Measurements from ENCODE around the gene ZC3H12A. TPM values are rescaled to one million over a fixed set of nuclear protein-coding genes. Genes with fewer than 3 reads are reported as not detected.

The ZC3H12A gene
- total and polyA plus RNA-seq, 2 donors (not counting 1 experiment from before 2014, with no cell fraction given), result 73.0 to 170 TPM

DNA sequence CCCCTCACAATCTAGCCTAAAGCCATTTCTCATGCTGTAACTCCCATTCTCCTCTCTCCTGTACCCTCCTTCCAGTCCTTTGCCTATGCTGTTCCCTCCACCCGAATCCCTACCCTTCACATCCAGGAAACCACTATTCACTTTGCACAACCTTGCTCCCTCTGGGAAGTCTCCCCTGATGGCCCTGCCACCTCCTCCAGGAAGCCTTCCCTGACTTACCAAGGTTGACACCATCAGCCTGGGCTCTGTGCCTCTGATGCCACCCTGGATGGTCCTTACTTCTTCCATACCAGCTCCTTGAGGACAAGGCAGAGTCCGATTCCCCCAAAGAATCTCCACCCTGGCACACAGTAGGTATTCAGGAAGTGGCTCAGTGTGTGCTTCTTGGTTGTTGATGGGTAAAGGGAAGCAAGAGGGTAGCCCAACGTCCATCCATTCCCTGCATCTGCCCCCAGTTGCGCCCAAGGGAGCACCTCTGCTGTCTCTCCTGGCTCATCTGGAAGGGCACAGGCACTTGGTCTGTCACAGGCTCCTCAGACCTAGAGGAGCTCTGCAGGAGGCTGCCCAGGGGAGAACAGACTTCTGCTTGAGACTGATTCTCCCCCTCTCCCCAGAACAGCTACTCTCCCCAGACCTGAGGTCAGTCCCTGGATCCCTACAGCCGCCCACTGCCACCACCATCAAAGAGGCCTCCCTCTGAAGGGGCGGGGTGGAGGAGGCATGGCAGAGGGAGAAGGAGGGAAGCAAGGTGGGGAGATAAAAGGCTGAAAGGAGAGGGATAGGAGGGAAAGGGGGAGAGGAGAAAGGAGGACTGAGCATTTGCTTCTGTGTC lies 36.1 kb upstream of the ZC3H12A start:
- POLR2A ChIA-PET, result no interaction called here

DNA sequence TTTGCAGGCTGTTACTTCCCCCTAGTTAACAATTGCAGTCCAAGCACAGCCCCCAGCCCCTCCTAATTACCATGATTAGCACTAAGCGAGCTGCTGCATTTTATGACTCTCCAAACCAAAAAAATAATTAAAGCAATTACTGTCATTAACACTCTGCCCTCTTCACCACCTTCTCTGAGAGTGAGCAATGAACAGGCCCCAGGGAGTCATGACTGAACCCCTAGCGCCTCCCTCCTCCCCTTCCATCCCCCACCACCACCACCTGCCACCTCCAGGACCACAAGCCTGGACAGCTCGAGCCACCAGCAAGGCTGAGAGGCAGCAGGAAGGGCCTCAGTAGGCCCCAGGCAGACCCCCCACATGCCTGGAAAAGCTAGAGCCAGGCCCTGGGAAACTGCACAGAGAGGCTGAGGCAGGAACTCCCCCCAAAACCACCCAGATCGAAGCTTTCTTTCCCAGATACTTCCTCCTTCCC lies 35.5 kb upstream of the ZC3H12A start:
- Histone ChIP-seq H3K79me2 (ENCODE audit: control insufficient read depth, insufficient read depth, low read length) (no peaks in the 10 kb centered on the region), H3K4me2 (replicated peaks; ENCODE audit: low read depth, low read length, poor library complexity, severe bottlenecking) (no peak overlapping the region), H3K4me3 (ENCODE audit: control extremely low read depth in 1 of 5, extremely low read depth in 1 of 5, insufficient read depth in 1 of 5, low read depth in 2 of 5, low read length in 4 of 5) (no peak overlapping the region), H3K36me3 (replicated peaks in 1 of 2; ENCODE audit: control extremely low read depth in 1 of 2, control insufficient read depth in 1 of 2, extremely low read depth in 1 of 2, insufficient read depth in 2 of 2, low read length in 1 of 2) (no peaks in the 10 kb centered on the region), H3K27ac (ENCODE audit: low read length in 2 of 2) (no peak overlapping the region), H4K20me1 (ENCODE audit: control insufficient read depth, insufficient read depth, low read length, poor library complexity, severe bottlenecking) (no peaks in the 10 kb centered on the region), H3K9me3 (ENCODE audit: control extremely low read depth in 1 of 3, control insufficient read depth in 2 of 3, insufficient read depth in 1 of 3, low read length in 2 of 3) (no peaks in the 10 kb centered on the region), H3K4me1 (ENCODE audit: control insufficient read depth in 2 of 2, insufficient read depth in 2 of 2, low read length in 2 of 2) (no peaks in the 10 kb centered on the region), H2AFZ (ENCODE audit: insufficient read depth, low read depth, low read length, poor library complexity, severe bottlenecking) (no peak overlapping the region), H3K9ac (ENCODE audit: low read length) (no peak overlapping the region), H3K27me3 (replicated peaks in 1 of 4; ENCODE audit: control extremely low read depth in 1 of 4, control insufficient read depth in 3 of 4, insufficient read depth in 4 of 4, low read length in 3 of 4) (peaks cover 0 to 3% (median 0%) of the 10 kb centered on the region in 4 experiments)
- Mint-ChIP-seq H3K9me3 (ENCODE audit: insufficient read depth) (no peaks in the 10 kb centered on the region), H3K4me3 (no peak overlapping the region), H3K4me1 (no peaks in the 10 kb centered on the region), H3K27me3 (peaks cover 33% of the 10 kb centered on the region), H3K27ac (no peak overlapping the region)
- CTCF ChIA-PET, result no interaction called here
- ATAC-seq (ENCODE audit: low read depth) (no peak), DNase-seq (no peak)
- intact Hi-C loops (cut with micrococcal nuclease), result loop anchor here (10.0 kb wide), 1 partner anchor 574 kb away; no protein-coding TSS in a partner anchor
- POLR2A ChIA-PET, result no interaction called here
- 54% methylated on average over 4 of the region's 4 CpGs for WGBS (ENCODE audit: insufficient coverage)
- TF ChIP-seq EZH2 (IDR thresholded peaks at IDR 0.05; ENCODE audit: borderline replicate concordance, insufficient read depth, low read depth, low read length, poor library complexity, severe bottlenecking), result no peak
- TF ChIP-seq, protein P1, sequence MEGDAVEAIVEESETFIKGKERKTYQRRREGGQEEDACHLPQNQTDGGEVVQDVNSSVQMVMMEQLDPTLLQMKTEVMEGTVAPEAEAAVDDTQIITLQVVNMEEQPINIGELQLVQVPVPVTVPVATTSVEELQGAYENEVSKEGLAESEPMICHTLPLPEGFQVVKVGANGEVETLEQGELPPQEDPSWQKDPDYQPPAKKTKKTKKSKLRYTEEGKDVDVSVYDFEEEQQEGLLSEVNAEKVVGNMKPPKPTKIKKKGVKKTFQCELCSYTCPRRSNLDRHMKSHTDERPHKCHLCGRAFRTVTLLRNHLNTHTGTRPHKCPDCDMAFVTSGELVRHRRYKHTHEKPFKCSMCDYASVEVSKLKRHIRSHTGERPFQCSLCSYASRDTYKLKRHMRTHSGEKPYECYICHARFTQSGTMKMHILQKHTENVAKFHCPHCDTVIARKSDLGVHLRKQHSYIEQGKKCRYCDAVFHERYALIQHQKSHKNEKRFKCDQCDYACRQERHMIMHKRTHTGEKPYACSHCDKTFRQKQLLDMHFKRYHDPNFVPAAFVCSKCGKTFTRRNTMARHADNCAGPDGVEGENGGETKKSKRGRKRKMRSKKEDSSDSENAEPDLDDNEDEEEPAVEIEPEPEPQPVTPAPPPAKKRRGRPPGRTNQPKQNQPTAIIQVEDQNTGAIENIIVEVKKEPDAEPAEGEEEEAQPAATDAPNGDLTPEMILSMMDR (IDR thresholded peaks at IDR 0.05), result no peak

More for the DNA sequence above, 36.1 kb upstream of the ZC3H12A start:
- no peak overlapping the region for H3K4me2 ChIP-seq (replicated peaks; ENCODE audit: low read depth, low read length, poor library complexity, severe bottlenecking)
- H2AFZ ChIP-seq (ENCODE audit: insufficient read depth, low read depth, low read length, poor library complexity, severe bottlenecking), result no peak overlapping the region
- H3K4me1 ChIP-seq (ENCODE audit: control insufficient read depth in 2 of 2, insufficient read depth in 2 of 2, low read length in 2 of 2), result no peaks in the 10 kb centered on the region
- peaks cover 0 to 3% (median 0%) of the 10 kb centered on the region in 4 experiments for H3K27me3 ChIP-seq (replicated peaks in 1 of 4; ENCODE audit: control extremely low read depth in 1 of 4, control insufficient read depth in 3 of 4, insufficient read depth in 4 of 4, low read length in 3 of 4)
- H3K36me3 ChIP-seq (replicated peaks in 1 of 2; ENCODE audit: control extremely low read depth in 1 of 2, control insufficient read depth in 1 of 2, extremely low read depth in 1 of 2, insufficient read depth in 2 of 2, low read length in 1 of 2), result no peaks in the 10 kb centered on the region
- no peaks in the 10 kb centered on the region for H4K20me1 ChIP-seq (ENCODE audit: control insufficient read depth, insufficient read depth, low read length, poor library complexity, severe bottlenecking)
- intact Hi-C loops (cut with micrococcal nuclease), result loop anchor here (10.0 kb wide), 1 partner anchor 573 kb away; no protein-coding TSS in a partner anchor
- Mint-ChIP-seq H3K27ac (no peak overlapping the region), H3K9me3 (ENCODE audit: insufficient read depth) (no peaks in the 10 kb centered on the region), H3K27me3 (peaks cover 32% of the 10 kb centered on the region), H3K4me3 (no peak overlapping the region), H3K4me1 (no peaks in the 10 kb centered on the region)
- WGBS (ENCODE audit: insufficient coverage), result 88% methylated on average over 3 of the region's 6 CpGs
- H3K9me3 ChIP-seq (ENCODE audit: control extremely low read depth in 1 of 3, control insufficient read depth in 2 of 3, insufficient read depth in 1 of 3, low read length in 2 of 3), result no peaks in the 10 kb centered on the region
- no peak overlapping the region for H3K27ac ChIP-seq (ENCODE audit: low read length in 2 of 2)
- no peak overlapping the region for H3K4me3 ChIP-seq (ENCODE audit: control extremely low read depth in 1 of 5, extremely low read depth in 1 of 5, insufficient read depth in 1 of 5, low read depth in 2 of 5, low read length in 4 of 5)
- no peaks in the 10 kb centered on the region for H3K79me2 ChIP-seq (ENCODE audit: control insufficient read depth, insufficient read depth, low read length)
- DNase-seq (no peak), ATAC-seq (ENCODE audit: low read depth) (no peak)
- TF ChIP-seq, protein P1 (IDR thresholded peaks at IDR 0.05), result no peak
- no peak for TF ChIP-seq EZH2 (IDR thresholded peaks at IDR 0.05; ENCODE audit: borderline replicate concordance, insufficient read depth, low read depth, low read length, poor library complexity, severe bottlenecking)
- CTCF ChIA-PET, result no interaction called here
- no peak overlapping the region for H3K9ac ChIP-seq (ENCODE audit: low read length)
